Activated CD8-positive, alpha-beta T cell treated with anti-CD3 and anti-CD28 coated beads for 36 hours (primary cell): ENCODE measurements around the gene C10orf71. TPM values are rescaled to one million over a fixed set of nuclear protein-coding genes. Genes with fewer than 3 reads are reported as not detected.

ENCODE experiments used
- ATAC-seq: fragments of 200-7000 bp; cut with Tn5 transposase; one replicate; pipeline ENCODE4 v1.10.0; 2021; ENCODE audit warnings: mild to moderate bottlenecking, moderate library complexity
- CTCF ChIA-PET: fragments of 350-600 bp; sonication (Branson Sonifier 250); formaldehyde crosslinking; loops from one replicate; lab custom pipeline; 2021; ENCODE audit warnings: antibody characterized with exemption; lab: Charles Lee
- POLR2A ChIA-PET: fragments of 350-600 bp; sonication (Branson Sonifier 250); formaldehyde crosslinking; loops from one replicate; lab custom pipeline; 2021; ENCODE audit warnings: antibody characterized with exemption; lab: Charles Lee
- DNase-seq: peaks from one replicate; pipeline ENCODE4 v3.0.0-alpha.2; 2020
- H3K27ac Mint-ChIP-seq: one replicate; pipeline ENCODE4 v1.8.0; 2021; ENCODE audit warnings: mild to moderate bottlenecking, mixed read lengths
- H3K27me3 Mint-ChIP-seq: one replicate; pipeline ENCODE4 v1.8.0; 2021; ENCODE audit warnings: mixed read lengths
- H3K36me3 Mint-ChIP-seq: one replicate; pipeline ENCODE4 v1.8.0; 2021; ENCODE audit warnings: low read depth, mixed read lengths
- H3K4me1 Mint-ChIP-seq: one replicate; pipeline ENCODE4 v1.8.0; 2021; ENCODE audit warnings: low read depth, mixed read lengths
- H3K4me3 Mint-ChIP-seq: one replicate; pipeline ENCODE4 v1.8.0; 2021; ENCODE audit warnings: mild to moderate bottlenecking, moderate library complexity, mixed read lengths
- H3K9me3 Mint-ChIP-seq: one replicate; pipeline ENCODE4 v1.8.0; 2021; ENCODE audit warnings: mixed read lengths
- intact Hi-C: fragments of 100-400 bp; cut with micrococcal nuclease; formaldehyde crosslinking; loops from one replicate; pipeline ENCODE4 v1.10.0; 2022
- total RNA-seq, 2 experiments: library from RNA; stranded (reverse); gene quantifications; one replicate each; pipeline ENCODE4 v1.2.3, GENCODE V29; 2021
- TF ChIP-seq, protein P1 (sequence below): fragments of 200-600 bp; IDR thresholded peaks from one replicate; pipeline ENCODE4 v1.8.0; 2022; ENCODE audit warnings: antibody characterized with exemption, mild to moderate bottlenecking

C10orf71 gene
- total RNA-seq, 2 experiments from 2014 or later = not detected

DNA sequence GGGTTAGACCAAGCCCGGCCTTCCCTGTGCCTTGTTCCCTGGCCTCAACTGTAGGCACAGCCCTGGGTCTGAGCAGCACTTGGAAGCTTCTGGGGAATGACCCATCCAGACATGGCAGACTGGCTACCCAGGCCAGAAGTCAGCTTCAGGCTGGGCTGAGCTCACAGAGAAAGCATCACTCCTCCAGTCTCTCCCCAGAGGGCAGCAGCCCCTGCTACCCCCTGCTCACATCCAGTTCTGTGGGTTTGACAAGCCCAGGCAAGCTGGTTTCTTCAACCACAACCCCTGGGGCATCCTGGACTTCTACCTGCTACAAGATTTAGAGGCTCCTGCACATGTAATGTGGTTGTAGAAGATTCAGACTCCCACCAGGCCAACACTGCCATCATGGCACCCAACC lies 9.0 kb downstream of the C10orf71 start:
- no peak for DNase-seq
- H3K36me3 Mint-ChIP-seq = no peaks in the 10 kb centered on the region
- no peaks in the 10 kb centered on the region for H3K27me3 Mint-ChIP-seq
- H3K4me1 Mint-ChIP-seq = peaks cover 25% of the 10 kb centered on the region
- no peak for ATAC-seq
- CTCF ChIA-PET = no interaction called here
- H3K9me3 Mint-ChIP-seq = no peaks in the 10 kb centered on the region
- no peak overlapping the region for H3K27ac Mint-ChIP-seq
- H3K4me3 Mint-ChIP-seq = no peak overlapping the region
- POLR2A ChIA-PET = interaction anchor here (1.4 kb wide), 1 partner anchor 11 kb away, joined by 7 read pairs; no protein-coding TSS in a partner anchor
- intact Hi-C loops = no loop called here
- TF ChIP-seq, protein P1, sequence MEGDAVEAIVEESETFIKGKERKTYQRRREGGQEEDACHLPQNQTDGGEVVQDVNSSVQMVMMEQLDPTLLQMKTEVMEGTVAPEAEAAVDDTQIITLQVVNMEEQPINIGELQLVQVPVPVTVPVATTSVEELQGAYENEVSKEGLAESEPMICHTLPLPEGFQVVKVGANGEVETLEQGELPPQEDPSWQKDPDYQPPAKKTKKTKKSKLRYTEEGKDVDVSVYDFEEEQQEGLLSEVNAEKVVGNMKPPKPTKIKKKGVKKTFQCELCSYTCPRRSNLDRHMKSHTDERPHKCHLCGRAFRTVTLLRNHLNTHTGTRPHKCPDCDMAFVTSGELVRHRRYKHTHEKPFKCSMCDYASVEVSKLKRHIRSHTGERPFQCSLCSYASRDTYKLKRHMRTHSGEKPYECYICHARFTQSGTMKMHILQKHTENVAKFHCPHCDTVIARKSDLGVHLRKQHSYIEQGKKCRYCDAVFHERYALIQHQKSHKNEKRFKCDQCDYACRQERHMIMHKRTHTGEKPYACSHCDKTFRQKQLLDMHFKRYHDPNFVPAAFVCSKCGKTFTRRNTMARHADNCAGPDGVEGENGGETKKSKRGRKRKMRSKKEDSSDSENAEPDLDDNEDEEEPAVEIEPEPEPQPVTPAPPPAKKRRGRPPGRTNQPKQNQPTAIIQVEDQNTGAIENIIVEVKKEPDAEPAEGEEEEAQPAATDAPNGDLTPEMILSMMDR = no peak

DNA sequence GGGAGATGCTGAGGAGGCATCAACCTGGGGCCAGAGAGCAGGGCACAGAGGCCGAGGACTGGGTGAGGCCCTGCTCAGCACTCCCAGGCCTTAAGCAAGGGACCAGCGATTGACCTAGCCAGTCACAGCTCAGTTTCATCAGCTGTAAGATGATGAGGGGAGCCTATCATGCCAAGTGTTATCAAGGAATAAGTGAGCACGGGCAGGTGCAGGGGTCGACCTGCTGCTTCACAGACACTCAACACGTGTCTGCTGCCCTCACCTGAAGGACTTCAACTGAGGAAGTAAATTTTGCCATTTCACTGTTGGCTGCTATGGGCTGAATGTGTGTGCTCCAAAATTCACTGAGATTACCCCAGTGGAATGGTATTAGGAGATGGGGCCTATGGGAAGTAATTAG lies 9.9 kb downstream of the C10orf71 start:
- ChIA-PET POLR2A (no interaction called here), CTCF (no interaction called here)
- intact Hi-C loops = no loop called here
- Mint-ChIP-seq H3K27me3 (no peaks in the 10 kb centered on the region), H3K4me1 (peaks cover 25% of the 10 kb centered on the region), H3K36me3 (no peaks in the 10 kb centered on the region), H3K9me3 (no peaks in the 10 kb centered on the region), H3K27ac (no peak overlapping the region), H3K4me3 (no peak overlapping the region)
- ATAC-seq (no peak), DNase-seq (no peak)
- TF ChIP-seq, protein P1 = no peak

DNA sequence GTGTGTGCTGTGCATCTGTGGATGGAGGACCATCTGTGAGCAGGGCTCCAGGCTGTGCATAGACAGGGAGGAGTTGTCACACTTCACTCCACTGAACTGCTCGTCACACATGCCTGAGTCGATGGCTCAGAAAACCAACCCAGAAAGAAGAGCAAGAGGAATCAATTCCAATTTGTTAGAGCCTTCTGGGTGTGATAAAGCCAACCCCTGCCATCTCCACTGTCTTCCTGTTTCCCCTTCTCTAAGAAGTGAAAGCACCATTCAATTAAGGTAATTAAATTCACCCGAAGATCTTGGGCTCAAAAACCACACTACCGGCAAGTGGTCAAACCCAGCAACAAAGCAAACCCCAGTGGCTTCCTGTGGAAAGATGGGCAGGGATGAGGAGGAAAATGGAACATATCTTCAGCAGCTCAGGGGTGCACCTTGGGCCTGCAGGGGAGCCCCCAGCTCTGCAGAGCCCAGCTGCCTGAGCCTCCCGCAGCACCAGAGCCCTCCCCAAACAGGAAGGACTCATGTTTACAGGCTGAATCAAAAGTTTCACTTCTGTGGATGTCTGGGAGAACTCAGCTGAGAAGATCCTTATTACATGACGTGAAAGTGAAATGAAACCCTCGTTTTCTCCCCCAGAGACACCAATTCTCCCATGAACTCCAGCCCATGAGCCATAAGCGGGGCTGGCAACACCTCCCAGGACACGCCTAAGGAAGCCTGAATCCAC lies 10.9 kb downstream of the C10orf71 start:
- DNase-seq (peak; percentile 52), ATAC-seq (peak; percentile 76)
- Mint-ChIP-seq H3K4me1 (peaks cover 25% of the 10 kb centered on the region), H3K4me3 (peak overlapping the region; percentile 18), H3K27ac (peak overlapping the region; percentile 68), H3K27me3 (no peaks in the 10 kb centered on the region), H3K36me3 (no peaks in the 10 kb centered on the region), H3K9me3 (no peaks in the 10 kb centered on the region)
- ChIA-PET POLR2A (no interaction called here), CTCF (no interaction called here)
- TF ChIP-seq, protein P1 = no peak
- intact Hi-C loops = no loop called here

DNA sequence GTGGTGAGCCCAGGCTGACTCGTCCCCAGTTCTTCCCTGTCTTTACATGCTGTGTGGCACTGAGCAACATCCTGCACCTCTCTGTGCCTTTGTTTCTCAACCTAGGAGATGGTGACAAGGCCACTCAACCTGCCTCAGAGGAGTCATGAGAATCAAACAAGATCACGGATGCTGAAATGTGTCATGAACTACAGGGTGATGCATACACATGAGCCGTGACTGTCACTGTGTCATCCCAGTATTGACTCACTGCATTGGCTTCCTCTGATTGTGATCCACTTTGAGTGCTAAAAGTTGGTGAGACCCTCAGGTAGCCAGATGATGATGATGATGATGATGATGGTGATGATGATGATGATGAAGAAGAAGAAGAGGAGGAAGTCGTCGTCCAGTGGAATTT lies 11.5 kb downstream of the C10orf71 start:
- intact Hi-C loops = no loop called here
- no peaks in the 10 kb centered on the region for H3K36me3 Mint-ChIP-seq
- H3K4me1 Mint-ChIP-seq = peaks cover 25% of the 10 kb centered on the region
- peak overlapping the region; percentile 23 for H3K27ac Mint-ChIP-seq
- POLR2A ChIA-PET = no interaction called here
- peak; percentile 63 for DNase-seq
- H3K4me3 Mint-ChIP-seq = no peak overlapping the region
- TF ChIP-seq, protein P1 = no peak
- CTCF ChIA-PET = no interaction called here
- no peaks in the 10 kb centered on the region for H3K9me3 Mint-ChIP-seq
- H3K27me3 Mint-ChIP-seq = no peaks in the 10 kb centered on the region
- ATAC-seq = peak; percentile 90

DNA sequence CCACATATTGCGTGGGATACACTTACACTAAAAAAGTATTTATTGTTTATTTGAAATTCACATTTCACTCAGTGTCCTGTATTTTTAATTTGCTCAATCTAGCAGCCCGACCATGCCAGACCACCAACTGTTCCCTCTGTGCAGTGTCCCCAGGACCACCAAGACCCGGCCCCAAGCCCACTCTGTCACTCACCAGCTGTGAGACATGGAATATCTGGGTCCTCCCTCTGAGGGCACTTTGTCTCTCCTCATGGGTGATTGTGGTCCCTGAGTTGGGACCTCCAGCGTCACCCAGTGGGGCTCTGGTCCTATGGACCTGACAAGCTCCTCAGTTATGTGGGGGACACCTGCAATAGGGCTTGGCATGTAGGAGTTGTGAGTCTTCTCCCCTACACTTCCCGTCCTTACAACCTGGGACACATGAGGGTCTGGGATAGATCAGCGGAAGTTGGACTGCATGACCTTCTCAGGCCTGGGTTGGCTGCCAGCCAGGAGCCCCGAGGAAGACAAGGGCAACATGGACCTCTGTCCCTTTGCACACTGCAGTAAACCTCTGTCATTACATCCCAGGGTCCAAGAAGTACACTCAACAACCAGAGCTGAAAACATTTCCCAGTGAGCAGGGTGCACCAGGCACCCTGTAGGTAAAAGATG lies 12.1 kb downstream of the C10orf71 start:
- Mint-ChIP-seq H3K27me3 (no peaks in the 10 kb centered on the region), H3K4me3 (no peak overlapping the region), H3K36me3 (no peaks in the 10 kb centered on the region), H3K9me3 (no peaks in the 10 kb centered on the region), H3K4me1 (peaks cover 25% of the 10 kb centered on the region), H3K27ac (no peak overlapping the region)
- CTCF ChIA-PET = no interaction called here
- TF ChIP-seq, protein P1 = no peak
- no peak for ATAC-seq
- no peak for DNase-seq
- POLR2A ChIA-PET = no interaction called here
- intact Hi-C loops = no loop called here
